PC-3 (cell line): ENCODE data around the gene C11orf68.

Experiments used
- EZH2 ChIP-seq: fragments of 300-600 bp; sonication (generic); IDR thresholded peaks from one replicate; pipeline ENCODE4 v1.6.1; 2017; ENCODE audit warnings: antibody characterized with exemption, mild to moderate bottlenecking, low read length; ENCODE audit not compliant: unreplicated experiment
- EZH2phosphoT487 ChIP-seq: fragments of 300-600 bp; sonication (generic); IDR thresholded peaks from 2 replicates; pipeline ENCODE4 v1.6.1; 2018; ENCODE audit warnings: mild to moderate bottlenecking, antibody characterized with exemption, low read length, borderline replicate concordance
- TF ChIP-seq, protein P1 (sequence below): fragments of 300-600 bp; sonication (generic); conservative IDR thresholded peaks from 2 replicates; pipeline ENCODE4 v1.5.1; 2017; ENCODE audit warnings: antibody characterized with exemption, low read depth, mild to moderate bottlenecking, low read length

DNA sequence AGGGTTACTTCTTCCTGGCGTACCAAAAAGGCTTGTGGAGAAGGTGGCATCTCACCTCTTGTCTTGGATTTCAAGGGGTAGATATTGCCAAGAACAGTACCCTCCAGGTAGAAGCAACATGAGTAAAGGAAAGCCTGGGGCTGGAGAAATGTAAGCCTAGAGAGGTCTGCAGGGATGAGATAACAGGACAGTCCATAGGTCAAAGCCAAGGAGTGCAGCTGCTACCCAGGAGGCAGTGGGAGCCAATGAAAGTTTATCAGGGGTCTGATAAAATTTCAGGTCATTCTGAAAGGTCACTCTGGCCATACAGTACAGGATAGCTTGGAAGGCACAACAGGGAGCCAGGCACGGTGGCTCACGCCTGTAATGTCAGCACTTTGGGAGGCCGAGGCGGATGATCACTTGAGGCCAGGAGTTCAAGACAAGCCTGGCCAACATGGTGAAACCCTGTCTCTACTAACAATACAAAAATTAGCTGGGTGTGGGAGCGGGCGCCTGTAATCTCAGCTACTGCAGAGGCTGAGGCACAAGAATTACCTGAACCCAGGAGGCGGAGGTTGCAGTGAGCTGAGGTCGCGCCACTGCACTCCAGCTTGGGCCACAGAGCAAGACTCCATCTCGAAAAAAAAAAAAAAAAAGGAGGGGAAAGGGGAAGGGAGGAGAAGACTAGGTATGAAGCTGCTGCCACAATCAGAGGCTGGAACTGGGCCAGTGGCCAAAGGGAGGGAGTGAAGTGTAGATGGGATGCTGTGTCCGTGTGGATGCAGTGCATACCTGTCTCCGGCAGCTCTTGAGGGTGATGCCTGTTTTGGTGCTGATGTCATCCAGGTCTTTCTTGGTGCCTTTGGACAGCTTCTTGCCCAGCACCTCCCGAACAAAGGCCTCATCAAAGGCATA, 31.8 kb downstream of the C11orf68 start:
- TF ChIP-seq EZH2 (no peak), EZH2phosphoT487 (no peak)
- TF ChIP-seq, protein P1, sequence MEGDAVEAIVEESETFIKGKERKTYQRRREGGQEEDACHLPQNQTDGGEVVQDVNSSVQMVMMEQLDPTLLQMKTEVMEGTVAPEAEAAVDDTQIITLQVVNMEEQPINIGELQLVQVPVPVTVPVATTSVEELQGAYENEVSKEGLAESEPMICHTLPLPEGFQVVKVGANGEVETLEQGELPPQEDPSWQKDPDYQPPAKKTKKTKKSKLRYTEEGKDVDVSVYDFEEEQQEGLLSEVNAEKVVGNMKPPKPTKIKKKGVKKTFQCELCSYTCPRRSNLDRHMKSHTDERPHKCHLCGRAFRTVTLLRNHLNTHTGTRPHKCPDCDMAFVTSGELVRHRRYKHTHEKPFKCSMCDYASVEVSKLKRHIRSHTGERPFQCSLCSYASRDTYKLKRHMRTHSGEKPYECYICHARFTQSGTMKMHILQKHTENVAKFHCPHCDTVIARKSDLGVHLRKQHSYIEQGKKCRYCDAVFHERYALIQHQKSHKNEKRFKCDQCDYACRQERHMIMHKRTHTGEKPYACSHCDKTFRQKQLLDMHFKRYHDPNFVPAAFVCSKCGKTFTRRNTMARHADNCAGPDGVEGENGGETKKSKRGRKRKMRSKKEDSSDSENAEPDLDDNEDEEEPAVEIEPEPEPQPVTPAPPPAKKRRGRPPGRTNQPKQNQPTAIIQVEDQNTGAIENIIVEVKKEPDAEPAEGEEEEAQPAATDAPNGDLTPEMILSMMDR: no peak
